HG03558 (cell line): ENCODE measurements around the gene HOGA1.
"Not testable (repeated sequence)": the region's sequence is repeated elsewhere in the genome, so short reads cannot be mapped to it uniquely, and the experiment has no call there.

Source experiments
- ATAC-seq: cut with Tn5 transposase; IDR thresholded peaks from one replicate; pipeline ENCODE4 v1.9.1; 2021; ENCODE audit warnings: moderate number of reproducible peaks; ENCODE audit not compliant: unreplicated experiment; ENCODE audit errors: extremely low read depth

Gene HOGA1

GRCh38 chr10:97576487-97576886 is 7.7 kb upstream of the HOGA1 start:
- ATAC-seq = not testable (repeated sequence)

GRCh38 chr10:97577701-97578100 is 6.5 kb upstream of the HOGA1 start:
- no peak for ATAC-seq

GRCh38 chr10:97578171-97578844 is 5.9 kb upstream of the HOGA1 start:
- no peak for ATAC-seq

DNA sequence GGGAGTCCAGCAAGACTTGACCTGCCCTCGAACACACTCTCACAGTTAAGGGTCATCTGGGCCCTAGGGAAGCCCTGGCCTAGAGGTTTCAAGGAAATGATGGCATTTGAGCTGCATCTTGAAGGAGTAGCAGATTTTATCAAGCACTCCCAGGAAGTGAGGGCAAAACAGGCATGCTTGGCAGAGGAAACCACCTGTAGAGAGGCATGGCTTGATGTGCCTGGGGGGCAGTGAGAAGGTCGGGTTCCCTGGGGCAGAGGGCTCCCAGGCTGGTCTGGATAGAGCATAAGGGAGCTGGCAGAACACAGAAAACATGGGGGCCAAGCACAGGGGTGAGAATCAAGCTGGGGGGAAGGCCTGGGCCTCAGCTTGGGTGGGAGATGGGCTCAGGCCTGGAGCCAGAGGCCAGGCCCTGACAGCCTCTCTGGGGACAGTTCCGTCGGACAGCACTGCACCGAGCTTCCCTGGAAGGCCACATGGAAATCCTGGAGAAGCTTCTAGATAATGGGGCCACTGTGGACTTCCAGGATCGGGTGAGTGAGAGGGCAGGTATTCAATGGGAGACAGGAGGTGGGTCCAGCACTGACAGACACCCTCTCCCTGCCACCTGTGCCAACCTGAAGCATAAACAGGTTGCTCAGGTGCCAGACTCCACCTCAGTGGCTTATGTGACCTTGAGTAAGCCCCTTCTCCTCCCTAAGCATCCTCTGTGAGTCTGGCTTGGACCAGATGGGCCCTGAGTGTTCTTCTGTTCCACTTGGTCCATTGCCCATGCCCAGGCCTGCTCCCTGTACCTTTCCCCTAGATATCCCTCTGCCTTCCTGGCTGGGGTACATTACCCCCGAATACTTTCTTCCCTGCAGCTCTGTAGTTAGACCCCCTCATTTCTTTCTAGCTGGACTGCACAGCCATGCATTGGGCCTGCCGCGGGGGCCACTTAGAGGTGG is 3.5 kb upstream of the HOGA1 start:
- no peak for ATAC-seq

GRCh38 chr10:97582169-97582568 is 2.0 kb upstream of the HOGA1 start:
- no peak for ATAC-seq

DNA sequence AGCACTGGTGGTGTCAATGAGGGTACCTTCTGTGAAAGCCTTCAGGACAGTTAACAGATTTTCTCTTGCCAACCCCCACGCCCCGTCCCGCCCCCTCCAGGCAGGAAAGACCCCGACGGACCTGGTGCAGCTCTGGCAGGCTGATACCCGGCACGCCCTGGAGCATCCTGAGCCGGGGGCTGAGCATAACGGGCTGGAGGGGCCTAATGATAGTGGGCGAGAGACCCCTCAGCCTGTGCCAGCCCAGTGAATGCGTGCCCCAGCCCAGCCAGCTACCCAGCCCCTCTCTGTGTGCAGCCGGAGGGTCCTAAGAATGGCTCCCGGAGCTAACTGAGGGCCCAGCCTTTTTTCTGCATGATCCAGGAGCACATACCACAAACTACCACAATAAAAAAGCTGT is 713 bp upstream of the HOGA1 start:
- ATAC-seq = no peak

DNA sequence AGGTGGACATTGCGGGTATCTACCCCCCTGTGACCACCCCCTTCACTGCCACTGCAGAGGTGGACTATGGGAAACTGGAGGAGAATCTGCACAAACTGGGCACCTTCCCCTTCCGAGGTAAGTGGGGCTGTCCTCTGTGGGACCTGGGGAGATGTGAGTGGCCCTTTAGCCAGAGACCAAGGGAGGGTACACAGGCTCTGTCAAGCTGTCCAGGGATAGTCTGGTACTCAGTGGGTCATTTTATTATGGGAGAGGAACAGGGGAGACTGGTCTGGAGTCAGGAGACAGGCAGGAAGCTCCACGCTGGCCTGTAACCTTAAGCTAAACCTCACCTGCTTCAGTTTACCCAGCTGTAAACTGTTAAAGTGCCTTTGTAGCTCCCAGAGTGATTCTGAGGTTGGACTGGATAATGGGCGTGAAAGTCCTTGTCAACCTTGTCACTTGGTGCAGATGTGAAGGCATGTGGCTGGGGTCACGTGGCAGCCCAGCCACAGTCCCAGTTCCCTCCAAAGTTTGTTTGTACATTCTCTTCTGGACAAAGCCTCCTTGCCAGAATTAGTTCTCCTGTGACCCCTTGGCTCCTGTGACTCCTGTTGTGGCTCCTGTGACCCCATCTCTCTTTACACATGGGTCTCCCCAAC is 729 bp downstream of the HOGA1 start:
- ATAC-seq = no peak

- no peak for ATAC-seq
Observed at GRCh38 chr10:97585439-97585811, 1.2 kb downstream of the HOGA1 start.

DNA sequence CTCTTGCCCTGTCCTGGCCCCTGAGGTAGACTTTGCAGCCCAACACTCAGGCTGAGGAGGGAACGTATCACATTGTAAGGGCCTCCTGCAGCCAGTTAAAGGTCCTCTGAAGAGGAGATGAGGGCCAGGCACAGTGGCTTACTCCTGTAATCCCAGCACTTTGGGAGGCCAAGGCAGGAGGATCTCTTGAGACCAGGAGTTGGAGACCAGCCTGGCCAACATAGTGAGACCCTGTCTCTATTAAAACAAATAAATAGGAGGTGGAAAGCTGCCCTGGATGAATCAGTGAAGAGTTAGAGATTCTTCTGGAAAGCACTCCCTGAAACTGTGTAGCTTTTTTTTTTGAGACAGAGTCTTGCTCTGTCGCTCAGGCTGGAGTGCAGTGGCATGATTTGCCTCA is 3.0 kb downstream of the HOGA1 start:
- no peak for ATAC-seq

DNA sequence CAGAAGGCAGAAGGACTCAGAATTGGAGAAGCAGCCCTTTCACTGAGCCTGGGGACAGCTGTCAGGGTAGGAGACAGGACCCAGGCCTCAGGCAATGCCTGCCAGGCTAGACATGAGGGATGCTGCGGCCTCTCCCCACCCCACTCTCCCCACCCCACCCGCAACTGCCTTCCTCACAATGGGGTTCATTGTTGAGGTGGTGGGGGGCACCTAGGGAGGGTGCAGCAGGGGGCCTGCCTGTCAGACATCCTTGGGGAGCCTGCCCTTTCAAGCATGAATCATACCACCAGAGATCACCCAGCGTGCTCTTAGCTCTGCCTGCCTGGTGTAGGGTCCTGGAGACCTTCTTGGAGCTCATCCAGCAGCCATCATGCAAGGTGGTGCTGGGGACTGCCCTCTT is 5.3 kb downstream of the HOGA1 start, which contains the start of gene C10orf62:
Gene C10orf62 (plus strand): TSS at position 243 of the 400 bp plus-strand sequence. CDS start 177 bp downstream, outside the sequence.
- ATAC-seq = no peak

DNA sequence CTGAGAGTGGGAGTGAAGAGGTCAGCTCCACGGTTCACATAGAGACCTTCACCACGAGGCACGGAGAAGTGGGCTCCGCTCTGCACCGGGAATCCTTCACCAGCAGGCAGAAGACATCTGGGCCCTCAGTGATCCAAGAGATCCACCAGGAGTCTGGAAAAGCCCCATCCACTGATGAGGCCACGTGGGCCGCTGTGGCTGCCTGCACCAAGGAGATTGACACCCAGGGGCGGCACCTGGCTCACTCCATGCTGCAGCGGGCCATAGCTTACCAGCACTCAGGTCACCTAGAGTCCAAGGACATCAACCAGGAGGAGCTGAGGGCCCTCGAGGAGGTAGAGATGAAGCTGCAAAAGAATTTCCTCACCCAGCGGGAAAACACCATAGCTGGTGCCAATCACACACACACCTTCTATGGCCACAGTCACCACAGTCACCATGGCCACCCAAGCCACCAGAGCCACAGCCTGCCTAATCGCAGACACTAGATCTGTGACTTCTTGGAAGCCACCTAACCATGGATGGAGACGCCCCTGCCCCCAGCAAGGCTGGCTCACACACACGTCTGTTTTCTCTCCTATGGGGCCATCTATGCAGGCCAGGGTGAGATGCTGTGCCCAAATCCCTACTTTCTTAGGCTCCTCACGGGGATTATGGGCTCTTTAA is 6.0 kb downstream of the HOGA1 start:
- no peak for ATAC-seq

DNA sequence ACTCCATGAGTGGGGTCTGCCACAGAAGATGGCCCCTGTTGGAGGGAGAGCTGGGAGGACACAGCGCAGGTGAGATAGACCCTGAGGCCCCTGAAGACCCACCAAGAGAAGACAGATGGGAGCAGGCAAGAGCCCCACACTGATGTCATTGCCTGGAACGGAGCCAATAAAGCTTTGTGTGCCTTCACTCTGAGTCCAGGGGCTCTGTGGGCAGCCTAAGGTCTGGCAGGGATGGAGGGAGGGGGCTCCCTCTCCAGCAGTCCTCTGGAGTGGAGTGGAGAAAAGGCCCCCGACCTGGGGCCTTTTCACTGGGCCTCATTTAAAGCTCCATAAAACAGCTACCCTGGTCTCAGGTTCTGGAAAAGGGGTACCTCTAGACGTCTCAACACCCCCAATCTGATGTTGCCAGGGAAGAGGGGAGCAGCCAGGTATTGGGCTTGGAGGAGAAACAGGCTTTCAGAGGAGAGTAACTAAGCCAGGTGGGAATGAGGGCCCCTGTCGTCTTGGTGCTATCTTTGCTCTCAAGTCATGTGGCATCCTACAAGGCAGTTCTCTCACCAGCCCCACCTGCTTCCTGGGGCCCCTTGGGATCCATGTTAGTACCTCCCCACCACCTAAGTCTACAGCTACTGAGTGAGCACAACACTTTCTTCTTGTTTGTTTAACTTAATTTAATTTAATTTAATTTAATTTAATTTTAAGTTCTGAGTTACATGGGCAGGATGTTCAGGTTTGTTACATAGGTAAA is 6.7 kb downstream of the HOGA1 start:
- no peak for ATAC-seq

GRCh38 chr10:97593421-97593820 is 9.2 kb downstream of the HOGA1 start:
- ATAC-seq = no peak

DNA sequence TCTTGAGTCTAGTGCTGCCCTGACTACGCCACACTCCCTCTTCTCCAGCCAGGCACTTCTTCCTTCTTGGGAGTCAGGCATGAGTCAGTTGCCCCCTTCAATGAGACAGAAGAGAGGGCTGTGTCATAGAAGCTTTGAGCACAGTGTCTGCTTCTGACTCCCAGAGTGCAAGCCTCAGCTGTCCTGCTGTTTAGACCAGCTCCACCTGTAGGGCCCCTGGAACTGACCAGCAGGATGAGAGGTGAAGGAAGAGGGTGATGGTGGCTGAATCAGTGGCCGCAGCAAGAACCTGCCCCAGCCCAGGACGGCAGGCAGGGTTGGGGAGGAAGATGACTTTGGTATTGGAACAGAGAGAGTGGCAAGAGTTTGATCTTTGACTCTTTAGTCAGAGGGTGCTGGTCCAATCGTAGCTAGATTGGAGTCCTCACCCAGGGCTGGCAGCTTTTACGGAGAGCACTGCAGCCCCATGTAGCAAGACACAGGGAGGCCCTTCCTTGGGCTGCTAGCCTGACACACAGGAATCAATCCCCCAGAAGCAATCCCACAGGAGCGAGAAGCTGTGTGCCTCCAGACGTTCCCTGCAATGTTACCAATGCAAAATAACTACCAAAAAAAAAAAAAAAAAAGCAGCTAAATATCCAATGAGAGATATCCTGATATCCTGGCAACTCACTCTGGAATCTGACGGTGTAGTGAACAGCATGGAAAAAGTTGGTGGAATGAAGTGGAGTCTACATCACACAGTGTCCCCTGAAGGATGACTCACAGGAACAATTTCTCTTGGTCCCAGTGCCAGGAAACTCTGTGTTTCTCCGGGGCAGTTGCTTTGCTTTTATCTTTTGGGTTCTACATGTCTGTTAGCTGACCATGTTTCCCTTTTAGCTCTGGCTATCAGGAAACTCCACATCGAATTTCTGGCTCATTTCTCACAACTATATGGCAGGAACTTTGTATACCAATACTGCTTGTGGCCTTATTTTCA is 12.2 kb downstream of the HOGA1 start:
- no peak for ATAC-seq

GRCh38 chr10:97597778-97598177 is 13.6 kb downstream of the HOGA1 start:
- no peak for ATAC-seq

GRCh38 chr10:97598407-97599271 is 14.4 kb downstream of the HOGA1 start:
- no peak for ATAC-seq

DNA sequence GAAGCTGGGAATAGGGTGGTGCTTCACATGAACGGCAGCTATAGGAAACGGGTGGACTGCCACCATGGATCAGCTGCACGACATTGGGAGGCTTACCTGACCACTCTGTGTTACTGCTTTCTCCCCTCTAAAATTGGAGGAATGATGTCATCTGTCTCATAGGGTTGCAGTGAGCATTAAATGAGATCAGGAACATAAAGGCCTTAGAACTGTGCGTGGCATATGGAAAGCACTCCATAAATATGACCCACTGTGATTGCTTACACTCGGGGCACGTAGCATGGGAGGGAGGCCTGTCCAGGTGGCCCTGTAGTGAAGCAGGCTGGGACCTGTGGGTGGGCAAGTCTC is 15.1 kb downstream of the HOGA1 start:
- no peak for ATAC-seq

- no peak for ATAC-seq
Observed at GRCh38 chr10:97600616-97601015, 16.4 kb downstream of the HOGA1 start.
